Activated naive CD8-positive, alpha-beta T cell treated with anti-CD3 and anti-CD28 coated beads, Interleukin-2, amount 50 U/mL, for 16 hours (primary cell): ENCODE measurements around the gene KCTD20.

Experiments used
- DNase-seq: peaks from one replicate; pipeline ENCODE4 v3.0.0-alpha.2; 2020; ENCODE audit warnings: low read depth, low spot score

KCTD20 gene

GRCh38 chr6:36493859-36494258, 51.1 kb downstream of the KCTD20 start:
- DNase-seq, result no peak

- no peak for DNase-seq
Observed at GRCh38 chr6:36495086-36495485, 52.3 kb downstream of the KCTD20 start.

- no peak for DNase-seq
Observed at GRCh38 chr6:36499918-36500317, 57.1 kb downstream of the KCTD20 start.

GRCh38 chr6:36501686-36502085, 58.9 kb downstream of the KCTD20 start:
- no peak for DNase-seq

- no peak for DNase-seq
Observed at GRCh38 chr6:36504181-36504580, 61.4 kb downstream of the KCTD20 start.

GRCh38 chr6:36504982-36505381, 62.2 kb downstream of the KCTD20 start:
- DNase-seq, result no peak

- DNase-seq, result no peak
Observed at GRCh38 chr6:36505744-36506534, 63.1 kb downstream of the KCTD20 start.

- DNase-seq, result no peak
Observed at GRCh38 chr6:36506611-36507010, 63.8 kb downstream of the KCTD20 start.

GRCh38 chr6:36508532-36508931, 65.7 kb downstream of the KCTD20 start:
- no peak for DNase-seq

- no peak for DNase-seq
Observed at GRCh38 chr6:36510365-36510764, 67.6 kb downstream of the KCTD20 start.

- no peak for DNase-seq
Observed at GRCh38 chr6:36514554-36515456, 72.0 kb downstream of the KCTD20 start.

GRCh38 chr6:36515844-36516243, 73.0 kb downstream of the KCTD20 start:
- no peak for DNase-seq

- no peak for DNase-seq
Observed at GRCh38 chr6:36516559-36516958, 73.8 kb downstream of the KCTD20 start.

GRCh38 chr6:36516988-36517387, 74.2 kb downstream of the KCTD20 start:
- no peak for DNase-seq

- DNase-seq, result no peak
Observed at GRCh38 chr6:36517408-36517807, 74.6 kb downstream of the KCTD20 start.

GRCh38 chr6:36519352-36519751, 76.6 kb downstream of the KCTD20 start:
- DNase-seq, result no peak

- DNase-seq, result no peak
Observed at GRCh38 chr6:36523451-36523850, 80.7 kb downstream of the KCTD20 start.

GRCh38 chr6:36523936-36524499, 81.2 kb downstream of the KCTD20 start:
- DNase-seq, result no peak

- no peak for DNase-seq
Observed at GRCh38 chr6:36524871-36525270, 82.1 kb downstream of the KCTD20 start.

- no peak for DNase-seq
Observed at GRCh38 chr6:36525346-36525745, 82.5 kb downstream of the KCTD20 start.

GRCh38 chr6:36526066-36526465, 83.3 kb downstream of the KCTD20 start:
- no peak for DNase-seq

- no peak for DNase-seq
Observed at GRCh38 chr6:36533321-36533720, 90.5 kb downstream of the KCTD20 start.
